Measurements from ENCODE around the gene TRMT44. TPM values are rescaled to one million over a fixed set of nuclear protein-coding genes. Genes with fewer than 3 reads are reported as not detected.

Gene TRMT44
- total RNA-seq, 1 experiment from 2014 or later = 24.4 TPM

DNA sequence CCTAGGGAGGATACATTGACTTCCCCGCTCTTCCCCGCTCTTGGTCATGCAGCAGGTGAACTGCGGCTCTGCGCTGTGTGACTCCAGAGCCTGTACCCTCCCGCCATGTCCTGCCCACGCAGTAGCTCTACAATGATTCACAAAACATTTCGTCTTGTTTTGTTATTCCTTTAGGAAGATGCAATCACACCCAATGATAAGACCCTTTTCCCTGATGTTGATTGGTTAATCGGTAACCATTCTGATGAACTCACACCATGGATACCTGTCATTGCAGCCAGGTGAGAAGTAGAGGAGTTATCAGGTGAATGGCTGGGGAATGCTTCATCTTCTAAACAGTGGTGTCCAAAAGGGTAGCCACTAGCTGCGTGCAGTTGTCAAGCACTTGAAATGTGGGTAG, 23.2 kb downstream of the TRMT44 start:
- DNase-seq (ENCODE audit: unreplicated experiment) = no peak
- no TSS peak for BruUV-seq (replicated peaks)
- TF ChIP-seq, protein P1, sequence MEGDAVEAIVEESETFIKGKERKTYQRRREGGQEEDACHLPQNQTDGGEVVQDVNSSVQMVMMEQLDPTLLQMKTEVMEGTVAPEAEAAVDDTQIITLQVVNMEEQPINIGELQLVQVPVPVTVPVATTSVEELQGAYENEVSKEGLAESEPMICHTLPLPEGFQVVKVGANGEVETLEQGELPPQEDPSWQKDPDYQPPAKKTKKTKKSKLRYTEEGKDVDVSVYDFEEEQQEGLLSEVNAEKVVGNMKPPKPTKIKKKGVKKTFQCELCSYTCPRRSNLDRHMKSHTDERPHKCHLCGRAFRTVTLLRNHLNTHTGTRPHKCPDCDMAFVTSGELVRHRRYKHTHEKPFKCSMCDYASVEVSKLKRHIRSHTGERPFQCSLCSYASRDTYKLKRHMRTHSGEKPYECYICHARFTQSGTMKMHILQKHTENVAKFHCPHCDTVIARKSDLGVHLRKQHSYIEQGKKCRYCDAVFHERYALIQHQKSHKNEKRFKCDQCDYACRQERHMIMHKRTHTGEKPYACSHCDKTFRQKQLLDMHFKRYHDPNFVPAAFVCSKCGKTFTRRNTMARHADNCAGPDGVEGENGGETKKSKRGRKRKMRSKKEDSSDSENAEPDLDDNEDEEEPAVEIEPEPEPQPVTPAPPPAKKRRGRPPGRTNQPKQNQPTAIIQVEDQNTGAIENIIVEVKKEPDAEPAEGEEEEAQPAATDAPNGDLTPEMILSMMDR (IDR thresholded peaks at IDR 0.05; ENCODE audit: unreplicated experiment) = no peak
- ChIA-PET CTCF (interaction anchor here (0.7 to 1.0 kb wide), 4 partner anchors 8 to 453 kb away, joined by 3 to 4 read pairs (median 4); no protein-coding TSS in a partner anchor), POLR2A (no interaction called here)
- Mint-ChIP-seq H3K27ac (ENCODE audit: low read depth, unreplicated experiment) (no peak overlapping the region), H3K36me3 (ENCODE audit: insufficient read depth, unreplicated experiment) (peaks cover 78% of the 10 kb centered on the region), H3K4me3 (ENCODE audit: unreplicated experiment) (no peak overlapping the region), H3K4me1 (ENCODE audit: insufficient read depth, unreplicated experiment) (peaks cover 9% of the 10 kb centered on the region), H3K27me3 (ENCODE audit: insufficient read depth, unreplicated experiment) (no peaks in the 10 kb centered on the region), H3K9me3 (ENCODE audit: unreplicated experiment) (no peaks in the 10 kb centered on the region)
- intact Hi-C loops (cut with micrococcal nuclease) = no loop called here

DNA sequence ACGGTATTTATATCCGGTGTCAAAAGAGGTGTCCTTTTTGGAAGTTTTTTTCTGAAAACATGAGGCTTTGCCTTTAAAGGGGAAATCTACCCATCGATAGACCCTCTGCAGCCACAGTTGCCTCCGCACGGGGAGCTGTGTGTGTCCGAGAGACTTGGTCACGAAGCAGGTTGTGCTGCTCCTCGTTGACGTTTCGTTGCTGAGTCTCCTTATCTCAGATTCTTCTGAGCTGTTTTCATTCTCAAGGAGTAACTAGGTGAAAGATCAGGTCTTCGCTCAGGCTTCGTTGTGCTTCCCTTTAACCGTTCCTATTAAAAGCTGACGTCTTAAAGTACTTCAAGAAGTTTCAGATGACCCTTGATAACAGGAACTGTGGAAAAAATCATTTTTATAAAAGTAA, 23.8 kb downstream of the TRMT44 start:
- Mint-ChIP-seq H3K9me3 (ENCODE audit: unreplicated experiment) (no peaks in the 10 kb centered on the region), H3K27ac (ENCODE audit: low read depth, unreplicated experiment) (no peak overlapping the region), H3K36me3 (ENCODE audit: insufficient read depth, unreplicated experiment) (peaks cover 77% of the 10 kb centered on the region), H3K27me3 (ENCODE audit: insufficient read depth, unreplicated experiment) (no peaks in the 10 kb centered on the region), H3K4me1 (ENCODE audit: insufficient read depth, unreplicated experiment) (peaks cover 9% of the 10 kb centered on the region), H3K4me3 (ENCODE audit: unreplicated experiment) (no peak overlapping the region)
- intact Hi-C loops (cut with micrococcal nuclease) = no loop called here
- no TSS peak for BruUV-seq (replicated peaks)
- CTCF ChIA-PET = interaction anchor here (0.7 to 1.0 kb wide), 5 partner anchors 11 to 453 kb away, joined by 3 to 4 read pairs (median 3); no protein-coding TSS in a partner anchor
- no peak for DNase-seq (ENCODE audit: unreplicated experiment)
- POLR2A ChIA-PET = no interaction called here
- TF ChIP-seq, protein P1 (IDR thresholded peaks at IDR 0.05; ENCODE audit: unreplicated experiment) = no peak

DNA sequence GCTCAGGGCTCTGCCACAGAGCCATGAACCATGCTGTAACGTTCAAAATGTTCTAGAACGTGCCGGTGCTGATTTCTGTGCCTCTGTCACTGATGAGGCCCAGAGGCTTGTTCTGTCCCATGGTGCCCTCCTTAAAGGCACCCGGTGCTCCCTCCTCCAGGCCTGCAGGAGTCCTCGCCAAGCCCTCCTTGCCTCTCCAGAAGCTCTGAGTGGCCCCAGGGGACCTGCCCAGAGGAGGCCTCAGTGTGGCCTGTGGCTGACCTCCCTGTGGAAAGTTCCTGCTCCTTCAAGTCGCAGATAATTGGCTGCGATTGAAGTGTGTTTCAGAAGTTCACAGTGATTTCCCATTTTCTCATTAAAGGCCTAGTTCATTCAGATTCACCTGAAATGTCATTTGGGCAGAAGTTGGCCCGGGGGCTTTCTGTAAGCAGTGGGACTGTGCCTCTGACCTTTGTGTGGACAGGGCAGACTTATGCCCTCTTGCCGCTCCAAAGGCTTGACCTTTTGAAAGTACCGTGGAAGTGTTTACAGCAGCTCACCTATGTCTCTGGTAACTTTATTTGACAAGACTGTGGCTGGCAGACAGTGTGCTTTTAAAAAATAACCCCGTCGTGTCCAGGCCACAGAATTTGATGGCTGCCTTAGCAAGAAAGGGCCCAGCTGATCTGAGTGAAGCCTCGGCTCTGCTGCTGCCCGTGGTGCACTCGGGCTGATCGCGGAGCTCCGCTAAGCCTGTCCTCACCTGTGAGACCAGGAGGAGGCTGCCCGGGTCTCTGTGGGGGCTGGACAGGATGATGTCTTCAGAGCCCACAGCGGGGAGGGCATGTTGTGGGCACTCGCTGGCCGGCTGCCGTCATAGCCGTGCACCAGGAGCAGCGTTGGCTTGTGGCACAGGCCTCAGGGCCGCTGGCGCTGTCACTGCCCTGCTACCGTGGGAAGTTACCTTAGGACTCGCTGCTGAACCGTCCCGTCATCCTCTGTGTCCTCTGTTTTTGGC, 25.3 kb downstream of the TRMT44 start:
- POLR2A ChIA-PET = interaction anchor here (0.6 kb wide), 1 partner anchor 14 kb away, joined by 3 read pairs; no protein-coding TSS in a partner anchor
- CTCF ChIA-PET = interaction anchor here (0.7 to 1.4 kb wide), 4 partner anchors 12 to 448 kb away, joined by 3 to 4 read pairs (median 4); no protein-coding TSS in a partner anchor
- no peak overlapping the region for H3K4me3 Mint-ChIP-seq (ENCODE audit: unreplicated experiment)
- no peak for DNase-seq (ENCODE audit: unreplicated experiment)
- no TSS peak for BruUV-seq (replicated peaks)
- no peaks in the 10 kb centered on the region for H3K27me3 Mint-ChIP-seq (ENCODE audit: insufficient read depth, unreplicated experiment)
- no peaks in the 10 kb centered on the region for H3K9me3 Mint-ChIP-seq (ENCODE audit: unreplicated experiment)
- intact Hi-C loops (cut with micrococcal nuclease) = loop anchor here (5.0 kb wide), 1 partner anchor 71 kb away; no protein-coding TSS in a partner anchor
- H3K27ac Mint-ChIP-seq (ENCODE audit: low read depth, unreplicated experiment) = no peak overlapping the region
- H3K4me1 Mint-ChIP-seq (ENCODE audit: insufficient read depth, unreplicated experiment) = no peaks in the 10 kb centered on the region
- peaks cover 73% of the 10 kb centered on the region for H3K36me3 Mint-ChIP-seq (ENCODE audit: insufficient read depth, unreplicated experiment)
- TF ChIP-seq, protein P1 (IDR thresholded peaks at IDR 0.05; ENCODE audit: unreplicated experiment) = no peak

DNA sequence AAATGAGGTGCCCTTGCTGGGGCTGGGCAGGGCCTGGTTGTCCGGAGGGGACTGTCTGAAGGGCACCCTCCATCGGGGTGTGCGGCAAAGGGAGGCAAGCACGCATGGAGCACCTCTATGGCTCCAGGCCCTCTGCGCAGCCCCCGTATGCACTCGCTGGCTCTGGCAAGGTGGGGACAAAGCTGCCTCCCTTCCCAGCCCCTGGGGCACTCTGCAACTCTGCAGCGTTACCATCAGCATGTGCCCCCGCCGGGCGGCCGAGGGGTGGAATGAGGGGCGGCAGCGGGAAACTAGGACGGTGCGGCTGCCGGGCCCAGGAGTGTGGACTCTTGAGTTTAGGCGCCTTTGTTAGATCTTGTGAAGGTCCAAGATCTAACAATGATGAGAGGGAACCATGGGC, 26.4 kb downstream of the TRMT44 start:
- no peak overlapping the region for H3K27ac Mint-ChIP-seq (ENCODE audit: low read depth, unreplicated experiment)
- H3K36me3 Mint-ChIP-seq (ENCODE audit: insufficient read depth, unreplicated experiment) = peaks cover 72% of the 10 kb centered on the region
- no peaks in the 10 kb centered on the region for H3K27me3 Mint-ChIP-seq (ENCODE audit: insufficient read depth, unreplicated experiment)
- intact Hi-C loops (cut with micrococcal nuclease) = loop anchor here (5.0 kb wide), 1 partner anchor 70 kb away; no protein-coding TSS in a partner anchor
- H3K4me1 Mint-ChIP-seq (ENCODE audit: insufficient read depth, unreplicated experiment) = no peaks in the 10 kb centered on the region
- TF ChIP-seq, protein P1 (IDR thresholded peaks at IDR 0.05; ENCODE audit: unreplicated experiment) = no peak
- POLR2A ChIA-PET = no interaction called here
- no peaks in the 10 kb centered on the region for H3K9me3 Mint-ChIP-seq (ENCODE audit: unreplicated experiment)
- DNase-seq (ENCODE audit: unreplicated experiment) = no peak
- no TSS peak for BruUV-seq (replicated peaks)
- CTCF ChIA-PET = interaction anchor here (0.7 to 1.8 kb wide), 6 partner anchors 13 to 156 kb away, joined by 3 to 4 read pairs (median 4); no protein-coding TSS in a partner anchor
- no peak overlapping the region for H3K4me3 Mint-ChIP-seq (ENCODE audit: unreplicated experiment)

Data from MCF 10A (cell line).